ENCODE measurements around the gene ZEB1.
"Not testable (repeated sequence)": the region's sequence is repeated elsewhere in the genome, so short reads cannot be mapped to it uniquely, and the experiment has no call there.

The ZEB1 gene

GRCh38 chr10:31364238-31364637, 45.2 kb downstream of the ZEB1 start:
- not testable (repeated sequence) for DNase-seq

- DNase-seq = no peak
Measured at GRCh38 chr10:31366703-31367102, 47.7 kb downstream of the ZEB1 start.

- no peak for DNase-seq
Measured at GRCh38 chr10:31368724-31369123, 49.7 kb downstream of the ZEB1 start.

GRCh38 chr10:31372439-31372838, 53.4 kb downstream of the ZEB1 start:
- no peak for DNase-seq

- DNase-seq = no peak
Measured at GRCh38 chr10:31374146-31374696, 55.2 kb downstream of the ZEB1 start.

- DNase-seq = no peak
Measured at GRCh38 chr10:31381171-31381570, 62.2 kb downstream of the ZEB1 start.

- no peak for DNase-seq
Measured at GRCh38 chr10:31381766-31382316, 62.8 kb downstream of the ZEB1 start.

GRCh38 chr10:31383810-31384588, 65.0 kb downstream of the ZEB1 start:
- no peak for DNase-seq

GRCh38 chr10:31384589-31384949, 65.6 kb downstream of the ZEB1 start:
- DNase-seq = no peak

- no peak for DNase-seq
Measured at GRCh38 chr10:31390804-31391203, 71.8 kb downstream of the ZEB1 start.

- no peak for DNase-seq
Measured at GRCh38 chr10:31393844-31394243, 74.8 kb downstream of the ZEB1 start.

- DNase-seq = no peak
Measured at GRCh38 chr10:31395695-31396094, 76.7 kb downstream of the ZEB1 start.

GRCh38 chr10:31396376-31396775, 77.4 kb downstream of the ZEB1 start:
- no peak for DNase-seq

GRCh38 chr10:31397852-31398251, 78.8 kb downstream of the ZEB1 start:
- no peak for DNase-seq

- DNase-seq = no peak
Measured at GRCh38 chr10:31399171-31399570, 80.2 kb downstream of the ZEB1 start.

GRCh38 chr10:31399631-31400030, 80.6 kb downstream of the ZEB1 start:
- DNase-seq = peak in 7 of 51 donors; percentile 3 to 21 (median 8)

GRCh38 chr10:31401287-31401686, 82.3 kb downstream of the ZEB1 start:
- DNase-seq = no peak

GRCh38 chr10:31404640-31405039, 85.6 kb downstream of the ZEB1 start:
- DNase-seq = no peak

- not testable (repeated sequence) for DNase-seq
Measured at GRCh38 chr10:31405829-31406228, 86.8 kb downstream of the ZEB1 start.

- DNase-seq = not testable (repeated sequence)
Measured at GRCh38 chr10:31412397-31412796, 93.4 kb downstream of the ZEB1 start.

GRCh38 chr10:31413325-31413724, 94.3 kb downstream of the ZEB1 start:
- DNase-seq = no peak

GRCh38 chr10:31418481-31418880, 99.5 kb downstream of the ZEB1 start:
- no peak for DNase-seq

- peak in 2 of 51 donors; percentile 2 to 6 for DNase-seq
Measured at GRCh38 chr10:31419394-31420063, 100.5 kb downstream of the ZEB1 start.

Measured in hypothalamus (tissue), 51 donors.